Measurements from ENCODE around the gene REC8.

Gene REC8

DNA sequence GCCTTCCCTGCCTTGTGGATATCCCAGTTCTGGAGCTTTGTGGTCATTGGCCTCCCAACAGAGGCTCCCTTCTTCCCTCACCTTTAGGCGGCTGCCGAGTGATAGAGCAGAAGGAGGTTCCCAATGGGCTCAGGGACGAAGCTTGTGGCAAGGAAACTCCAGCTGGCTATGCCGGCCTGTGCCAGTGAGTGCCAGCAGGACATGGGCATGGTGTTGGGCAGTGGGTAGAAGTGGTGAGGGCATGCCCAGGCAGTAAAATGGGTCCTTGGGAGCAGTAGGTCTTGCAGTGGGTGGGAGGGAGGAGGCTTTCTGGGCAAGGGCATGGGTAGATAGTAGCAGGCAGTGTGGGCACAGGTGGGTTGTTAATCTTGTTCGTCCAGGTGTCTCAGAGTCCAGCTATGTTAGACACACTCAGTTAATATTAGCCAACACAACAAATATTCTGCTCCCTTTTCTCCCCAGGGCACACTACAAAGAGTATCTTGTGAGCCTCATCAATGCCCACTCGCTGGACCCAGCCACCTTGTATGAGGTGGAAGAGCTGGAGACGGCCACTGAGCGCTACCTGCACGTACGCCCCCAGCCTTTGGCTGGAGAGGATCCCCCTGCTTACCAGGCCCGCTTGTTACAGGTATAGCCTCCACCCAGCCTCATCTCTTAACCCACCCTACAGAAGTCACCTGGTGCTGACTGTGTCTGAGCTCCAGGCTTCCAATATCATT lies 11.9 kb upstream of the REC8 start:
- no peak for DNase-seq (ENCODE audit: low read depth)

DNA sequence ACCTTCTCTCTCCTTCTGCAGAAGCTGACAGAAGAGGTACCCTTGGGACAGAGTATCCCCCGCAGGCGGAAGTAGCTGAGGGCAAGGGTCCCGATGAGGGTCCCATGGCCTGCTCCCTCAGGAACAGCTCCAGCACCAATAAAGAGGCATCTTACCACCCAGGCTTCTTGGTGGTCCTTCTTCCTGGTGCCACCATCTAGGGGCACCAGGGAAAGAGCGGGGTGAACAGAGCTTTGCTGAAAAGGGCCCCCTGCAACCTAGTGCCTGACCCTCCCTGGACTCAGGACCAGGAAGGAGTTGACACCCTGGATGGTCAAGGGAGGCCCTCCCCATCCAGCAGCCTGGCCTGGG lies 11.4 kb upstream of the REC8 start:
- DNase-seq (ENCODE audit: low read depth) = no peak

DNA sequence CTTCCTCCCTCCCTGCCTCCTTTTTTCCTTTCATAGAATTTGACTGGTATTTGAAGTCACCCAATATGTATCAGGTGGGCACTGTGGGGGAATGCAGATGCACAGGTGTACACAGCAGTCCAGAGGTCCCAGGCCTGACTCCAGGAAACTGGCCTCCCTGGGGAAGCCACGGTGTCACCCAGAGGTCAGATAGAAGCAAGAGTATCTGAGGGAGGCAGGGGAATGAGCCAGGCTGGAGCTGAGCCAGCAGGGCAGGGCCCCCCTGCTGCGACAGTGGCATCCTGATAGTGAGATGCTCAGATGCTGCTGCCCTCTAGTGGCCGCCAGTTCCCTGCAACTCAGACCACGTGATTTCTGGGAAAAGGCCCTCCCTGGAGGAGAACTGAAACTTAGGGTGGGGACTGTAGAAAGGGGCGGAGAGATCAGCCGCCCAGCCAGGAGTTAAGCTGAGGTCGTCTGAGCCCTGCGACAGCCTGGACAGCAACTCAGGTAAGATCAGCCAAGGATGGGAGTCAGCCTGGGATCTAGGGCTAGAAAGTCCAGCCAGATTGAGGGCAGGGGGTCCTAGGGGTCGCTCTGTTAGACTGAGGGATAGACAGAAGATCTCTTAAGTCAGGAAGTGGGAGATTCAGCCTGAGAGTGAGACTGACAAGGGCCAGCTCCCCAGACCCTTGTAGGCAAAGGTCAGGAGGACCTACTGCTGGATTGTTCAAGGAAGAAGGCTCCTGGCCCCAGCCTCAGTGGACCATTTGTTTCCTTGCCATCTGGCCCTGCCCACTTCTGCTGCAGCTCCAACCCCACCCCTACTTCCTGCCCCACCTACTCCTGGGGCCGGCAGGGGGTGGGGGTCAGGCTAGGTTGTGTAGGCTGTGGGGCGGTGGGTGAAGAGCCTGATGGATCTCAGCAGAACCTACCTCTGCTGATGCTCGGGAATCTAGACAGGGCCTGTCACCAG lies 10.8 kb upstream of the REC8 start, which contains the start of gene IRF9:
Gene IRF9 (plus strand): TSS at position 416 of the 955 bp plus-strand sequence. CDS start 880 bp downstream, outside the sequence.
- DNase-seq (ENCODE audit: low read depth) = peak; percentile 95

DNA sequence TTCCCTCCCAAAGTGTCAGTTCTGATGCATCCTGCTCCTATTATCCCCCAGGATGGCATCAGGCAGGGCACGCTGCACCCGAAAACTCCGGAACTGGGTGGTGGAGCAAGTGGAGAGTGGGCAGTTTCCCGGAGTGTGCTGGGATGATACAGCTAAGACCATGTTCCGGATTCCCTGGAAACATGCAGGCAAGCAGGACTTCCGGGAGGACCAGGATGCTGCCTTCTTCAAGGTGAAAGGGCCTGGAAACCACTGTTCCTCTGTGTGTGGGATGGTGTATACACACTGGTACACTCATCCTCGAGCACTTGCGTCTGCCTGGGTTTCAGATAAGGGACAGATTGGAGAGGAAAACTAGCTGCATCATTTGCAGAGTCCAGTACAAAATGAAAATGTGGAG lies 9.8 kb upstream of the REC8 start:
- DNase-seq (ENCODE audit: low read depth) = no peak

DNA sequence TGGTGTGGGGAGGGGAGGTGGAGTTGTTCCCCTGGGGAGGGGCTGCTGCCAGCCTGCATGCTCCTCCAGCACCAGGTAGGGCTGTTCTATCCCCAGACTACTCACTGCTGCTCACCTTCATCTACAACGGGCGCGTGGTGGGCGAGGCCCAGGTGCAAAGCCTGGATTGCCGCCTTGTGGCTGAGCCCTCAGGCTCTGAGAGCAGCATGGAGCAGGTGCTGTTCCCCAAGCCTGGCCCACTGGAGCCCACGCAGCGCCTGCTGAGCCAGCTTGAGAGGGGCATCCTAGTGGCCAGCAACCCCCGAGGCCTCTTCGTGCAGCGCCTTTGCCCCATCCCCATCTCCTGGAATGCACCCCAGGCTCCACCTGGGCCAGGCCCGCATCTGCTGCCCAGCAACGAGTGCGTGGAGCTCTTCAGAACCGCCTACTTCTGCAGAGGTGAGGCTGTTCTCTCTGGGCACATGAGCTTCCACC lies 7.3 kb upstream of the REC8 start:
- no peak for DNase-seq (ENCODE audit: low read depth)

DNA sequence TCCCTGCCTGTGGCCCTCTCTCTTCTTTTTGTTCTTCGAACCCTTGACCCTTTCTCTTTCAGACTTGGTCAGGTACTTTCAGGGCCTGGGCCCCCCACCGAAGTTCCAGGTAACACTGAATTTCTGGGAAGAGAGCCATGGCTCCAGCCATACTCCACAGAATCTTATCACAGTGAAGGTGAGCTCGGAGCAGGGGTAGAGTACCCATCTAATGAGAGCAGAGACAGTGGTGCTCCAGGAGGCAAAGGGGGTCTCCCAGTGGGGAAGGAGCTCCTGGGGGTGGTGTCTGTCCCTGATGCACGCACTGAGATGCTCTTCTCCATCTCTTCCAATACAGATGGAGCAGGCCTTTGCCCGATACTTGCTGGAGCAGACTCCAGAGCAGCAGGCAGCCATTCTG lies 6.1 kb upstream of the REC8 start:
- no peak for DNase-seq (ENCODE audit: low read depth)

DNA sequence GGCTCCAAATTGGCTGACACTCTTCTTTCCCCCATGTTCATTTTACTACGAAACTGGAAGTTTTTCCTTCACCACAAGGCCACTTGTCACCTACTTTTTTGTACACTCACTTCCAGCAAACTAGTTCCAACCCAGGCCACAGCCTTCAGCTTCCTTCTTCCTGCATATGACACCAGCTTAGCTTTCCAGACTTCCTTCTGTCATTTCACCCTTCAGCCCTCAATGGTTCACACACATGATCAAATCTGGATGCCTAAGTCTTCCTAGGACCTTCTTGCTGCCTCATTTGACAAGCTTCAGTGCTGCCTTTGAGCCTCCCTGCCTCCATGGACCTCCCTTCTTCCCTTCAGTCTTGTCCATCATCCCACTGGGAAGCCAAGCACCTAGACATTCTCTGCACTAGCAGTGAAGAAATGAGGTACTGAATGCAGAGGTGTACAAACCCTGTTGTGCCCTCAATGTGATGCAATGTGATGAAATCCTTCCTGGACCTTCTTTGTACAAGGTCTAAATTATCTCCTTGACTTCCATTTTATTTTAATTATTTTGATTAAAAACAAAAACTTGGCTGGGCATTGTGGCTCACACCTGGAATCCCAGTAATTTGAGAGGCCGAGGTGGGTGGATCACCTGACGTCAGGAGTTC lies 4.3 kb upstream of the REC8 start:
- DNase-seq (ENCODE audit: low read depth) = no peak

DNA sequence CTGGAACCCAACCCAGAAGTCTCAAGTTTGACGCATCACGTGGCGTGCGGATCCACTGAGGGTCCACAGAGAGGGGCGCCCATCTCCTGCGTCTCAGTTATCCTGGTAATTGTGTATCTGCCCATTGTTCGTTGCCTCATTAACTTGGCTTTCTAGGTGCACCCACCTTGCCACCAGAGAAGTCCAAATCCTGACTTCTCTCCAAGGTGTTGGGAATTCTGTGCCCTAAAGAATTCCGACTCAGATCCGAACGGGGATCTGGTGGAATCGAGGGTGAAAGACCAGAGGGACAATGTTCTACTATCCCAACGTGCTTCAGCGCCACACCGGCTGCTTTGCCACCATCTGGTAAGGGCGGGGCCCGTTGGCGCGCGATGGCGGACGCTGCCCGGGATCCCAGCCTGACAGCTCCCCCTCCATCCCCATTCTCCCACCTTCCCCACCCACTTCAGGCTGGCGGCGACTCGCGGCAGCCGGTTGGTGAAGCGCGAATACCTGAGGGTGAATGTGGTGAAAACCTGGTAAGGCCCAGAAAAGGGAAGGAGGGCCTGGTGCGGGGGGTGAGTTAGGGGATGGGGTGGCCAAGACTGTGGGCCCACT lies 481 bp downstream of the REC8 start:
- DNase-seq (ENCODE audit: low read depth) = no peak

DNA sequence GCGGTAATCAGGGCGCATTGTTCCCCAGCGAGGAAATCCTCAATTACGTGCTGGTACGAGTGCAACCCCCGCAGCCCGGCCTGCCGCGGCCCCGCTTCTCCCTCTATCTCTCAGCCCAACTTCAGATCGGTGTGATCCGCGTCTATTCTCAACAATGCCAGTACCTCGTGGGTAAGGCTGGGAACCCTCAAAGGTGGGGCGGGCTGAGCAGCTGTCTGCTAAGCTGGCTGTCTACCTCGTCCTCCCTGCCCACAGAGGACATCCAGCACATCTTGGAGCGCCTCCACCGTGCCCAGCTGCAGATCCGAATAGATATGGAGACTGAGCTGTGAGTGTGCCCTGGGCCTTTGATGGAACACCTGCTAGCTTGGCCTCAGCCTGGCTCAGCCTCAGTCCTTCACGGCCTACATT lies 996 bp downstream of the REC8 start:
- no peak for DNase-seq (ENCODE audit: low read depth)

DNA sequence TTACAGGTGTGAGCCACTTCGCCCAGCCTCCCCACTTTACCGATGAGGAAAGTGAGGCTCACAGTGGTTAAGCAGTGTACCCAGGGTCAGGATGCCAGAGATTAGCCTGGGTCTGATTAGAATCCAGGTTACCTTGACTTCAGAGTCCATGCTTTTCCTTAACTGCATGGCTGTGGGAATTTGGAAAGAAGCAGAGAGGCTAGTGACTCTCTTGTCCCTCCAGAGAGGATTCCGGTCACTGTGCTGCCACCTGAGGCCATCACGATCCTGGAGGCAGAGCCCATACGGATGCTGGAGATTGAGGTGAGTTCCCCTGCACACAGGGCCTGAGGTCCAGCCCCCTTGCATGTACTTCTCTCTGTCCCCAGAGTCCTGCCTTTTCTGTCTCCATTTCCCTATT lies 4.7 kb downstream of the REC8 start:
- DNase-seq (ENCODE audit: low read depth) = no peak

DNA sequence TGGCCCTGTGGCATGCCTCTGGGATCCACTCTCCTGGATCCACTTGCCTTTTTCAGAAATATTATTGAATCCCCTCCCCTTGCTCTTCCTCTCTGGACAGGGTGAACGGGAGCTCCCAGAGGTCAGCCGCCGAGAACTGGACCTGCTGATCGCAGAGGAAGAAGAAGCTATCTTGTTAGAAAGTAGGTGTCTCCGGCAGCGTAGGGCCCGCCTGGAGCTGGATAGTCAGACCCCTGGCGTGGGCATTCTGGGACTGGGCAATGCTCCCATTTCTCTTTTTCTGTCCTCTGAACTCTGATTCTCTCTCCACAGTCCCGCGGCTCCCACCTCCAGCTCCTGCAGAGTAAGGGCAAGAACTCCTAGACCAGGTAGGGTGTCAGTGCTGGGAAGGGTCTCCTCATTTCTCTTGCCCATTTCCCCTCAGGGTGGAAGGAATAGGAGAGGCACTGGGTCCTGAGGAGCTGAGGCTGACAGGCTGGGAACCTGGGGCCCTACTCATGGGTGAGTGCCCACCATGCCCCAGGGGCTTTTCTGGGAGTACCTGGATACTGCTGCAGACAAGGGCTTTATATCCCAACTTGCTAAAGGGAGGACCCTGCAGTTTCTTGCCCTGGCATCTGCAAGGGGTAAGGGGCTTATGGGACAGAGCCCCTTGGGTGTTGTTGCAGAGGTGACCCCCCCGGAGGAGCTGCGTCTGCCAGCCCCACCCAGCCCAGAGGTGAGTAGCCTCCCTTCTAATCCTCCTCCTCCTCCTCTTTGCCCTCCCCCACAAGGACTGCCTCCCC lies 5.4 kb downstream of the REC8 start:
- no peak for DNase-seq (ENCODE audit: low read depth)

DNA sequence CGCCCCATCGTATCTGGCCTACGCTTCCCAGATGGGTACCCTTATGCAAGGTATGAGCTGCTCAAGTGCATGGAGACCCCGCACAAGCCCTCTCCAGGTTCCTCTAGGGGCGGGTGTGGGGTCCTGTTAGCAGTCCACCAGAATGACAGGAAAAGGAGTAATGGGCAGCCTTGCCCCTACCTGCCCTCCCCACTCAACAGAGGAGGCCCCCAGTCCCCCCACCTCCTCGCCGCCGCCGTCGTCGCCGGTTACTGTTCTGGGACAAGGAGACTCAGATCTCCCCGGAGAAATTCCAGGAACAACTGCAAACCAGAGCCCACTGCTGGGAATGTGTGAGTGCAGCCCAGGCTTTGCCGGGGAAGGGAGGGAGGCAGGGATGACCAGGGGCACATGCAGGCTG lies 6.0 kb downstream of the REC8 start:
- DNase-seq (ENCODE audit: low read depth) = no peak

DNA sequence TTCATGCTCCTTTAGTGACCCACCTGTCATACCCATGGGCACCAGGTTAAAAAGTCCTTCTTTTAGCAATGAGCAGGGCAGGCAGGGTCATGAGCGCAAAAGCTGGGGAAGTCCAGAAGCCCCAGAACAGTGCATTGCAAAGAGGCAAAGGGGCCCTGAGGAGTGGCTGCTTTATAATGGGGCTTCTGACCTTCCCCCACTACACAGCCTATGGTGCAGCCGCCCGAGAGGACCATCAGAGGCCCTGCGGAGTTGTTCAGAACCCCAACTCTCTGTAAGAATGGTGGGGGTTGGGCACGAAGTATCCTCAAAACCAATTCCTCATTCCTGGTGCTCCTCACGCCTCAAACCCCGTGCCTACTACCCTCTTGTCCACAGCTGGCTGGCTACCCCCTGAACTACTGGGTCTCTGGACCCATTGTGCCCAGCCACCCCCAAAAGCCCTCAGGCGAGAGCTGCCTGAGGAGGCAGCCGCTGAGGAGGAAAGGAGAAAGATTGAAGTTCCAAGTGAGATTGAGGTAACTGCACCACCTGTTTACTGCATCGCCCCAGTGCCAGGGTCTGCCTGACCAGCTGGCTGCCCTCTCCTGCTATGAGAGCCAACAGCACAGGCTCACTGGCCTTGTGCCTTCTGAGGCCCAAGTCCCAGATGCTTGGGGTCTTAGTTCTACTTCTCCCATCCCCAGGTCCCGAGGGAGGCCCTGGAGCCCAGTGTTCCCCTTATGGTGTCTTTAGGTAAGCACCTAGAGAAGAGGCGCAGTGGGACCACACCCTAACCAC lies 6.7 kb downstream of the REC8 start:
- DNase-seq (ENCODE audit: low read depth) = no peak

DNA sequence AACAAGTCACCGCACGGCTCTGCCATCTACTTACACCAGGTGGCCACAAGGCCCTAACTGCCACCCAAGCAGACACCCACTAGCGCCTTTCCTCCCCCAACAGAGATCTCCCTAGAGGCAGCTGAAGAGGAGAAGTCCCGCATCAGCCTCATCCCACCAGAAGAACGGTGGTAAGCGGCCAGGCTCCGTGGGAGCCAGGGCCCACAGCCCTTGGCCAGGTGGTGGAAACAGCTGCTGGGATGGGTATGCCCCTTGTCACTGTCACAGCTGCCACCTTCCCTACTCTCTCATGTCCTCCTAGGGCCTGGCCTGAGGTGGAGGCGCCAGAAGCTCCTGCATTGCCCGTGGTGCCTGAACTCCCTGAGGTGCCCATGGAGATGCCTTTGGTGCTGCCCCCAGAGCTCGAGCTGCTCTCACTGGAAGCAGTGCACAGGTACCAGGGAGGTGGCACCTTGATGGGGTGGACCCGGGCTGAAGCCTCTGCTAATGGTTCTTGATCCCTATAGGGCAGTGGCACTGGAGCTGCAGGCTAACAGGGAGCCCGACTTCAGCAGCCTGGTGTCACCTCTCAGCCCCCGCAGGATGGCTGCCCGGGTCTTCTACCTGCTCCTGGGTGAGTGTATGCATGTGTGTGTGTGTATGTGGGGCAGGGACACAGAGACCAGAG lies 7.5 kb downstream of the REC8 start:
- no peak for DNase-seq (ENCODE audit: low read depth)

DNA sequence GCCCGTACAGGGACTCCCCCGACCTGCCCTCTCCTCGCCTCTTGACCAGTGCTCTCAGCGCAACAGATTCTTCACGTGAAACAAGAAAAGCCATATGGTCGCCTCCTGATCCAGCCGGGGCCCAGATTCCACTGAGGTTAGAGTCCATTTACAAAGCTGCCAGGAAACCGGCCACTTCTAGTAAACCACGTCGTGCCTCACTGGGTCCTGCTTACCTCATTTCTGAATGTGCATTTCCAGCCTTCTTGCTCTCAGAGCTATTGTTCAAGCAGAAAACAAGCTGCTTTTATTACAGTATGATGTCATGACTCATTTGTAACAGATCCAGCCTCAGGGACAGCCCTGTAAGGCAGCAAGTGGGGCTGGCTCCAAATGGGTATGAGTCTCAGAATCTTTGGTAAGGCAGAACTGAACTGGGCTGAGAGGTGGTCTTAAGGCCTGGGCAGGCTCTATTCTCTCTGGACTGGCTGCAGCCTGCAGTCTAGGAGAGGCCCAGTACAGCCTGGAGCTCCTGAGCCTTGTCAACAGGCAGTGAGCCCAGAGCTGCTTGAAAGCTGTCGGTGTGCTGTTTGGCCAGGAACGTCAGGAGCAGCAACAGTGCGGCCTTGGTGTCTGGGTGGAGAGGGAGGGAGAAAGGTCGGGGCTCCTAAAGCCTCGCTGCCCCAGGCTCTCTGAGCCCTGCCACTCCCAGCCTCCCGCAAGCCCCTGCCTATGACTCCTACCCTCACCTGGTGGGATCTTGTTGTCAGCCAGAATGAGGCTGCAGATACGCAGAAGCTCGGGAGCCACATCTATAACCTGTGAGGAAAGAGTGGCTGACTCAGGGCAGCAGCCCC lies 8.3 kb downstream of the REC8 start:
- DNase-seq (ENCODE audit: low read depth) = no peak

DNA sequence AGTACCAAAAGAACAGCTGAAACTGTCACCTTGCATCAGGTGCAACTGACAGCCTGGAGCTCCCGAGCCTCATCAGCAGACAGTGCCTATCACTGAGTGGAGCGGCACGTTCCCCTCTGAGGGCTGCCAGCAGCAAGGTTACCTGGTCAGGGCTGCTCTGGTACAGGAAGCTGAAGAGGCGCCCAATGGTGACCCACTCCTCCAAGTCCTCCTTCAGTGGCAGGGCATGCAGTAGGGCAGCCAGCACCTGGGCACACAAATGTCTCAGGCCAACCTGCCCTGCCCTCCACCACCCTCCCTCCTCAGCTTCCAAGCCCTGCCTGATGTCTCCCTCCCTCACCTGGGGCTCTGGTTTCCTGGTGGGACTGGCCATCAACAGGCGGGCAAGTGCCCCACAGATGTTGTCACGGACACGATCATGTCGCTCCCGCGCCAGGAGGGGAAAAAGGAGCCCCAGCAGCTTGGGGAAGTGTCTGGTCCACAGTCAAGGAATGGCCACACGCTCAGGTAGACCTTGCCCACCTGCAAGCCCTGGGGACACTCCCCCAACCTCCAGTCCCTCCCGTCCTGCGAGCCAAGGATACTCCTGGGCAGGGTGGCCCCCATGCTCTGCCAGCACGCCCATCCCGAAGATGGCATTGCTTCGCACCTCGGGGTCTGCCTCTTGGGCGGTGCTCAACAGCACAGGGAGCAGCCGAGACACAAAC lies 9.6 kb downstream of the REC8 start:
- DNase-seq (ENCODE audit: low read depth) = no peak

DNA sequence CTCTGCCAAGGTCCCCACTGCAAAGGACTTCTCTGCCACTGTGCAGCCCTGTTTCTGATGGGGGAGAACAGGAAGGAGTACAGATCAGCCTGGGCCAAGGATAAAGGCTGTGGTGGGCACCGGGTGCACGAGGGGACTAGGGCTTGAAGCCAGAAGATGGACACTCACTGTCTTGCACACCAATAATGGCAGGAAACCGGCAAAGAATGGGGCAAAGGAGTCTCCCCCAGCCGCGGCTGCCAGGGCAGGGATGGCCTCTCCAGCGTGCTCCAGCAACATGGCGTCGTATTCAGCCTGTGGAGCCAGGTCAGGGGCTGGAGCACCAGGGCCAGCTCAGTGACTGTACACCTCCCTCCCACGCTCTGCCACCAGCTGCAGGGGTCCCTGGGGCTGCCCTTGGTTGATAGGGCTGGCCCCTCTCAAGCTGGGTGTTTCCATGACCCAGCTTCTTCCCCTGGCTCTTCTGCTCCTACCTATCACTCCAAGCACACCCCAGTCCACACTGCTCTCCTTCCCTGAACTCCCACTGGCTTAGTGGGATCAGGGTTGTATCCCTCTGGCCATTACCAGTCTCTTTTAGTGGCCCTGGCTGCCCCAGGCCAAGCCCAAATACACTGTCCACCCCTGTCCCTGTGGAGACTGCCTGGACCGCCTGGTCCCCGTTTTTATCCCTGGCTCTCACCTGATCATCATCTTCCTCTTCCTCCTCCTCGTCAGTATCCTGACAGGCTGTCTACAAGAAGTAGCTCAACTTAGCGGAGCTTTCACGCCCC lies 10.4 kb downstream of the REC8 start:
- DNase-seq (ENCODE audit: low read depth) = no peak

DNA sequence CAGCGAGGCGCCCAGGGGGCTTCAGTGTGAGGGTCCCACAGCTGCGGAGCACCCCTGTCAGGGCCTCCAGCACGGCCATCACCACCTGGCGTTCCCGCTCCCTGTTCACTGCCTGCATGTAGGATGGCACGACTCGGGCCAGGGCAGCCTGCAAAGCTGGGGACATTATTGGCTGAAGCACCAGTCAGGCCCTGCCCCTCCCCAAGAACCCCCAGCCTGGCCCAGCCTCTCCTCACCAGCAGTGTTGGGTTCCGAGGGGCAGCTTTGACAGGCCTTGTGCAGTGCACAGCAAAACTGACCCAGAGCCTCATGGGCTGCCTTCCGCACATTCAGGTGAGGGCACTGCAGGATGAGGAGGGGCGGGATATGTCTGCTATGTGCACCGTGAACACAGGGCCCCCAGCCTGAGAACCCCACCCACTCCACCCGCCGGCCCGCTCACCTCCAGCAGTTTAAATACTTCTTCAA lies 11.2 kb downstream of the REC8 start:
- DNase-seq (ENCODE audit: low read depth) = no peak
